HG03571 (cell line): Measurements from ENCODE around the gene ZNF526.

ENCODE experiments used
- ATAC-seq: cut with Tn5 transposase; IDR thresholded peaks from one replicate; pipeline ENCODE4 v1.9.1; 2021; ENCODE audit not compliant: unreplicated experiment

ZNF526 gene

DNA sequence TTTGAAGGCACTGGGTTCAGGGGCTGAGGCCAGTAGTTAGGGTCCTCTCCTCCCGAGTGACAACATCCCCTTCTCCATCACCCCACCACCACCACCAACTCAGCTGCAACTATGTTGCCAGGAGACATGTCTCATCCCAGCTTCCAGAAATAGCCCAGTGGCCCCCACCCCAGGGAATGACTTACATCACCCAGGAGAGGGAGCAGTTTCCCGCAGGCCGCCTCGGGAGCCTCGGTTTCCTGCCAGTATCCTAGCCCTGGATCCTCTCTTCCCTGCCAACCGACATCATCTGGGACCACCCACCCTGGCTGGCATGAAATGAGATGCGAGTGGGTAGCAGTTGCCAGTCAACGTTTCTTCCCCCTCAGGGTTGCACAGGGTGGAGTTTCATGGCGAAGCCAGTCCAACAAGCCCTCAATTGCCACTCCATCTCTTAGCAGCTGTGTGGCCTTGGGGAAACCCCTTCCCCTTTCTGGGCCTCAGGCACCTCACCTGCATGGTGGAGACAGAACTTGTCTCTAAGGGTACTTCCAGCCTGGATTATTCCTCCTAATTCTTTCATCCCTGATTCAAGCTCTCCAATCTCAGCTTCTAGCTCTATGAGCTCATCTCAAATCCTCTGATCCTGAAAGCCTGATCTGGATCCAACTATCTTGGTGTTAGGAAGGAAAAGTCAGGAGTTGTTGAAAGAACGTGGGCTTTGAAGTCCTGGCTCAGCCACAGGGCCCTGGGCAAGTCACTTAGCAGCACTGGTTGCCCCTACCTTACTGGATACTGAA, 26.2 kb downstream of the ZNF526 start:
- no peak for ATAC-seq

DNA sequence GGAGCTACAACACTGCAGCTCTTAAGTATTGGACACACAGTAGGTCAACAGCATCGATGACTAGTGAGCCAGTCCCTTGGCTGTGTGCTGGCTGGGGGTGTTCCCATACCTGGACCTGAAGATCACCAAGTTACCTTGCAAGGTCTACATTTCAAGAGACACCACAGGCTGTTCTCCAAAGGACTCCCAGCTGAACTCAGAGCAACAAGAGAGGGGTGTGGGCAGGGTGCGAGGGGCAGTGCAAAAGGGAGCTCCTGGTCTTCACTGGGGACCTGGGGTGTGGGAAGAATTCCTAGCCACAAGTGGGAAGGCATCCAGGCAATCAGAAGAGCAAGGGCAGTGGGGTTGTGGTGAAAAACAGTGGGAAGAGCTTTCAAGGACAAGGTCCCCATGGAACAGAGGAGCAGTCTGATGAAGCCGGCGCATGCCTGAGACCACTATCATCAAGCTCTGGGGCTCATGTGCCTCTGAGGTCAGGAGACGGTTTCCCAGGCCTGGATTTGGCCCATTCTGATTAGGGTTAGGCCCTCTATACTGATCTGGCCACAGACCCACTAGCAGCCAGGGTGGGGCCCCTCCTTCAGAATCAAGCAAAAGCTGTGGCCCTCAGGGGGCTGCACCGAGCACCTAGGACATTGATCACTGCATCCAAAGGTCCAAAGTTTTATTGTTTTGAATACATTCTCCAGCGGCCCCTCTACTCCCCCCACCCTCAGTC, 27.0 kb downstream of the ZNF526 start:
- no peak for ATAC-seq

- no peak for ATAC-seq
These were observed 27.6 kb downstream of the ZNF526 start for GRCh38 chr19:42247640-42248199.

- ATAC-seq = no peak
These were observed 28.4 kb downstream of the ZNF526 start for GRCh38 chr19:42248270-42249148.

- ATAC-seq = no peak
These were observed 29.1 kb downstream of the ZNF526 start for GRCh38 chr19:42249149-42249750.

- no peak for ATAC-seq
These were observed 29.7 kb downstream of the ZNF526 start for GRCh38 chr19:42249769-42250168.

DNA sequence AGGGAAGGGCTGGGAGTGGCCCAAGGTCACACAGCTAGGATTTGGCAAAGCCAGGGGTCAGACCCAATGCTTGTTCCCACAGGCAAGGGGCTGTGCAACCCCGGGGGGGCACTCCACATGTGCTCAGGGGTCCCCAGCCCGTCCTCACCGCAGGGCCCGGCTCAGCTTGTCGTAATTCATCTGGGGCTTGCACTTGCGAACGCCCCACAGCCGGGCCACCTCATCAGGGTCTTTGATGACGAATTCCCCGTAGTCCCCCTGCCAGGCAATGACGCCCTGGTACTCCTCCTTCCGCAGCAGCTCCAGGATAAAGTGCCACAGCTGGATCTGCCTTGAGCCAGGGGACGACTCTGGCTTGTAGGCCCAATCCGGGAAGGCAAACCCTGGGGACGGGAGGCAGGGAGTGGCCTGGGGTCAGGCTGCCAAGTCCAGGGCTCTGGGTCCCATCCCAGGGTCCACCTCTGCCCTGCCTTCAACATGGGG, 30.1 kb downstream of the ZNF526 start:
- ATAC-seq = no peak

- ATAC-seq = no peak
These were observed 30.8 kb downstream of the ZNF526 start for GRCh38 chr19:42250666-42251531.

DNA sequence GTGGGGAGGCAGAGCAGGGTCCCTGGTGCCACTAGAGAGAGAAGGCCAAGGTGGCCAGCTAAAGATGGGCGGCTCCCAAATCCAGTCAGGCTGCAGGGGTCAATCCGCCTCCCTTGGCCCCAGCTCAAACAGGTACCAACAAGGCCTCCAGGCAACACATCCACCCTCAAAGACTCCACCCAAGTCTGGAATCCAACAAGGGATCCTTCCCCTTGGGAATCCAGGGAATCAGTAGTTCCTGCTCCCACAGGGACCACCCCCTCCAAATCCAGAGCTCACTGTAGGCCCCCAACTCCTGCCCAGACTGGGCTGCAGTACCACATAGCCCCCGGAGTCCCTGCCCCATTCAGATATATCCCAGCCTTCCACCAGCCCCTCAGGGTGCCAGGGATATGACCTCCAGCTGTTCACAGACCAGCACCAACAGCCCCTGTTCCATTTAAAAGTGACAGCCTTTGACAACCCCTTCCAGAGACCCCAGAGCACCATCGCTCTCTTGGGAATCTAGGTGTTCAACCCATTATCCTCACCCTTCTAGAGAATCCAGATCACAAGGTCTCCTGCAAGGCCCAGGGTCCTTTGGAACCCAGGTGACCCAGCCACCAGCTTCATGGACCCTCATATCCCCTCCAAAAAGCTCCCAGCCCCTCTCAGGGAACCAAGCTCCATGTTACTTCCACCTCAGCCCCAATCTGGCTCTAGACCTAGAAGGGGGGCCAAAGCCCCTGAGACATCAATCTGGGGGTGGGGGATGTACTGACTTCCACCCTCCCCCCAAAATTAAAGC, 31.7 kb downstream of the ZNF526 start:
- ATAC-seq = no peak

DNA sequence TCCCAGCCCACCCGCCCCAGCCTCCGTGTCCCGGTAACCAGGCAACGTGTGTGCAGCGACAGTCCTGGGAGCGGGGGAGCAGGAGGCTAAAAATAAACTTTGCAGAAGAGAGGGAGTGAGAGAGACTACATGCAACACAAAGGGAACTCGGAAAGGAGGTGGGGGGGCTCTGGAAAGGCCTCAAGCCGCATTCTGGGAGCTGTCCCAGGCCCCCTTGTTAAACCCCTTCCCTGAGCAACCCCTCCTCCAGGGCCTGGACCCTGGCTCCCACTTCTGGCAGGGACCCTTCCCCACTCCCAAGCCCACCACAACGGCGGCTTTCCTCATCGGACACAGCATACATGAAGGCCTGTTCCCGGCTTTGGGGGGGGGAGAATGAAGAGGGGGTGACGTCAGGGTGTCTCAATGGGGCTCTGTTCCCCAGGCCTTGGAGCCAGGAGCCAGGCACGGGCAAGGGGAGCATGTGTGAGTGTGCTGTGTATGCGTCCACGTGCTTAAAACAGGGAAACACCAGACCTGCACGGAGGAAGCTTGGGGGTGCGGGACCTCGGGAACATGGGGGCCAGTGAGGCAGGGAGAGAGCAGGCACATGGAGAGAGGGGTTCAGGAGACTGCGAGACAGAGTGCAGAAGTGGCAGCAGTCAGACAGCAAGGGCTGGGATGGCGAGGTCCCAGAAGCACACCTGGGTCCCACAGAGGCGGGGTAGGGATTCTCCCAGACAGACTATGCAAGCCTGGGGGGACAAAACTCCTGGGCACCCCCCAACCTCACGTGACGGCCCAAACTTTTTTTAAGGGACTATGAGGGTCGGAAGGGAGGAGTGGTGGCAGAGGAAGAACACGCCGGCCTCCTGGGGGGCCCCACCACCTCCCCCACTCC, 32.5 kb downstream of the ZNF526 start:
- no peak for ATAC-seq

DNA sequence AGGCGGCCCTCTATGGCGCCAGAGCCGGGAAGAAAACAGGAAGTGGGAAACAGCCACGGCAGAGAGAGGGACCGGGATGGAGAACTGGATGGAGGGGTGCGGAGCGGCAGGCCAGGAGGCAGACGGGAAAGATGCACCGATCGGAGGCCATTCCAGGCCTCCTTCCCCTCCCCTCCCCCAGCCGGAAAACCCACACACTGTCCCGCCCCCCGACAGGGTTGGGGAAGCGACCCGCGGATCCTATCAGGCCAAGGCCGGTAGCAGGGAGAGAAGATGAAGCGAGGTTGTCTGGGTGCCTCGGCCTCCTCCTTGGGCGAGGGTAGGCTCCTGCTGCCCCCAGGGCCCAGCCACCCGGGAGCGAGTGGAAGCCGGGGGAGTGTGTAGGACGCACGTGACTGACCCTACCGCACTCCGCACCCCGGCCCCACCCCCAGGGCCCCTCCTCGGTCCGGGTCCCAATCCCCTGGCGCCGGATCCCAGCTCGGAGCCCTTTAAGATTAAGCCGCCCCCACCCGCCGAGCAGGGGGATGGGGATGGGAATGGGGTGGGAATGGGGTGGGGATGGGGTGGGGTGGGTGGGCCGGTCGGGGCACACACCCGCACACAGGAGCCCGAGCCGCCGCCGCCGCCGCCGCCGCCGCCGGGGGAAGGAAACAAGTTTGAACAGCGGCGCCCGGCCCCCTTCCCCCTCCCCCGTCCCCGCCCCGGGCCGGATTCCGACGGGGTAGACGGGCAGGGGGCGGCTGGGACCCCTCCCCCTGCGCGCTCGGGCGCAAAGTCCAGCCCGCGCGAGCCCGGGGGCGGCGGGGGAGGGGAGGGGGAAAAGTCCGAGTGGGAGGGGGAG, 33.4 kb downstream of the ZNF526 start:
- no peak for ATAC-seq

DNA sequence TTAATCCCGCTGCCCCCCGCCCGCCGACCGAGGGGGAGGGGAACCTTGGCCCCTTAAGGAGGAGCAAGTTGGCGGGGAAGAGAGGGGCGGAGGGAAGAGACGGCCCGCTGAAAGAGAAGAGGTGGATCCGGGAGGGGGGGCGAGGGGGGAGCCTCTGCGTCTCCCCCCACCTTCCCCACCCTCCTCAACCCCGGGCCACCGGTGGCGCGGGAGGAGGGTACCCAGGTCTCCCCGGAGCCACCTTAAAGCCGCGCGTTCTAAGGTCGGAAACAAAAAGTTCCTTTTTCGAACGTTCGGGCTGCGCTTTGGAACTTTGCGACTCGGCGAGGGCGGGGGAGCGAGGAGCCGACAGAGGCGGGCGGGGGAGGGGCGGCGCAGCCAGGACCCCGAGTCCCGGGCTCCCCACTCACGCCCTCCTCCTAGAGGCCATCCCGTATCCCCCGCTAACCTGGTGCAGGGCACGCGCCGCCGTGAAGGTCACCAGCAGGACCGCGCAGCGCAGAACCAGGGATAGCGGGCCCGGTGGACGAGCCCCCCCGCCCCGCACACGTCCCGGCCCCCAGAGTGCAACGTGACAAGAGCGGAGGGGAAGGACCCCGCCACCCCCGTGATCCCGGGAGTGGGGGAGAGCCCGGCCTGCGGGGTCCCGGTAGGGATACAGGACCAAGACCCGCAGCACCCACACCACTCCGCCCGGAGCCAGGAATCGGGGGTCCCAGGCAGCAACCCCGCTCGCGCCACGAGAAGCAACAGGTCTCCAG, 34.2 kb downstream of the ZNF526 start:
- no peak for ATAC-seq

DNA sequence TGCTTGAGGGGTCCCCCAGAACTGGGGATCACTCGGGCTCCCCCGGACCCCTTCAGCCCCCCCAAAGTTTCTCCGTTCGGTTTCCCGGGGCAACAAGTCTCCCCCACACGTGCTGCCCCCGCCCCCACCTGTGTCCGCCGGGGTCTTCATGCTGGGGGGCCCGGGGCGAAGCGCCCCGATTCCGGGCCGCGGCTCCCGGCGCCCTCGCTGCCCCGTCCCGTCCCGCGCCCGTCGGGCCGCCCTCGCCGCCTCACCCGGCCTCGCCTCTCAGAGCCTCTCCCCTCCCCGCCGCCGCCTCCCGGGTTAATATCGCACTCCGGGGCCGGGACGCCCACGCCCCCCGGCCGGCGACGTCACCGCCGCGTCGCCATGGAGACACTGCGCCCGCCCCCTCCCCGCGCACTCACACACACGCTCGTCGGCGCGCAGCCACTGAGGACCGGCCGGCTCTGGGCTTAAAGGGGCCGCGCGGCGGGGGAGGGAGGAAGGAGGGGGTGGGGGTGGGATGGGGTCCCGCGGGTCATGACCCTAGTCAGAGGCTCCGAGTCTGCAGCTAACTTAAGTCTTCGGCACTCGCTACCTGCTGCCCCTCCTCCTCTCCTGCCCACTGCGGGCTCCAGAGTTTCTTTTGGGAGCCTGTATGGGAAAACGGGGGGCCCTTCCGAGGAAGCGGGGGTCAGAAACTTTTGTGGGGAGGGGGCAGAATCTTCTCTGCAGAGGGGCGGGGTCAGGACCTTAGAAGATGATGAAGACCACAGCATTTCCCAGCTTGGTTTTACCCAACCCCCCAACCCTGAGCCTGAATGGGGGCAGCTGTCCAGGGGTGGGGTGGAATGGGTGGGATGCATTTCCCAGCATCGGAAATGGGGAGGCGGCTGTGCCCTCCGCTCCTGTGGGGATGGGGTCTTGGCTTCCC, 35.0 kb downstream of the ZNF526 start, which contains the start of gene ERF:
Gene ERF (minus strand): TSS at position 279 of the 916 bp plus-strand sequence. CDS start 129 bp downstream, at position 150.
- ATAC-seq = peak; percentile 57

DNA sequence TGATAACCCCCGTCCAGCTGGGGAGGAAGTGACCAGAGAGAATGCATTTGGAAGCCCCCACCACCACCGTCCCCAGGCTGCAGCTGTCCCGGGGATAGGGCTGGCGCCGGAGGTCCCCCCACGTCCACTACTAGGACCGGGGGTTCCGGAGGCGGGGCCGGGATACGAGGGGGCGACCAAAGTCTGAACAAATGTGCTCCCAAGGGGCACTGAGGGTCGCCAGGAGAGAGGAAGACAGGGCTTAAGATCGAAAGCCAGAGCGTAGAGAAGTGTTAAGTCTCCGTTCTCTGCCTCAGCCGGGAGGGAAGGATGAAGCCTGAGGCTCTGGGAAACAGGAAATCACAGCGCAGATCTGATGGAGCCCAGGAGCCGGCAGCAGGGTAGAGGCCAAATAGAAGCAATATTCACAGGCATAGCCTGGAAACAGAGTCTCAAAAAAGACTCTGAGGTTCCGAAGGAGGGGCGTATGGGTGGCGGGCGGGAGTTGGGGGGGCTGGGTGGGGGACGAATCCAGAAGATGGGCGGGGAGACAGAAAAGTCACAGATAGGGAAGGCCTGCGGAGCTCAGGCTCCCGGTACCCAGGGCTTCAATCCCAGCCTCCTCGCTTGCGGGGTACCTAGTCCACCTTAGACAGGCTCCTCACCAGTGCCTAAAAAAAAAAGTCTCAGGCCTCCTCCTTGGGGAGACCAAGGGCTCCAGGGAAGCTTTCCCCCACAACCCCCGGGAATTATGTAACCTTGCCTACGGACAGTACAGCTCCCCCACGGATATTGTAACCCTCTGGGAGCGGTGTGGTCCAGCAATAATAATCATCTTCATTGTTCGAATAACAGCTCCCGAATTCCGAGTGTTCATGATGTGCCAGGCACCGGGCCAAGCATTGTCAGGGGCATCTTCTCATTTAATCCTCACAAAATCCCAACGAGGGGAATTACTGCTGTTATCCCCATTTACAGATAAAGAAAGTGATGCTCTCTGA, 35.9 kb downstream of the ZNF526 start:
- no peak for ATAC-seq
